HepG2 (cell line): Measurements from ENCODE around the gene GPR162. TPM values are rescaled to one million over a fixed set of nuclear protein-coding genes. Genes with fewer than 3 reads are reported as not detected.

Experiments
- ATAC-seq: fragments of 200-7000 bp; cut with Tn5 transposase; 3 replicates; pipeline ENCODE4 v1.9.1; 2020; ENCODE audit warnings: mild to moderate bottlenecking, moderate library complexity
- BruUV-seq: library from RNA; stranded (reverse); fragments of 400-500 nt; replicated peaks from 2 replicates; lab custom pipeline; 2021; lab: Mats Ljungman, UMichigan
- CTCF ChIA-PET: fragments of 300-600 bp; formaldehyde crosslinking; extraction: SDS; loops from one replicate; lab custom pipeline; 2021; ENCODE audit warnings: low total read pairs, inconsistent platforms, low intra/inter-chr PET ratio; lab: Yijun Ruan, JAX
- POLR2A ChIA-PET: fragments of 350-600 bp; sonication (Branson Sonifier 250); formaldehyde crosslinking; loops from one replicate; lab custom pipeline; 2020; ENCODE audit warnings: antibody characterized with exemption, inconsistent platforms; lab: Yijun Ruan, JAX
- DNase-seq: peaks from one replicate; pipeline ENCODE4 v3.0.0-alpha.2; 2015; ENCODE audit warnings: low spot score
- FAIRE-seq: peaks from 3 replicates; lab custom pipeline; 2011; peaks lifted over from hg19 to GRCh38; lab: Jason Lieb, UNC
- H2AFZ ChIP-seq: one replicate; pipeline ENCODE4 v1.6.1; 2011; ENCODE audit warnings: low read length, inconsistent platforms
- H3K27ac ChIP-seq: fragments of 300-600 bp; 3 replicates; pipeline ENCODE4 v1.8.0; 2011; ENCODE audit warnings: mixed run types, mild to moderate bottlenecking, mixed read lengths, low read length, inconsistent platforms; ENCODE audit not compliant: insufficient read depth; ENCODE audit errors: extremely low read length
- H3K27me3 ChIP-seq, 2 experiments: fragments of 200-600 bp in 1 of 2; 2 replicates in 1 of 2; 3 replicates in 1 of 2; pipeline versions ENCODE4 v1.6.0 to v1.8.0; 2011; ENCODE audit warnings: low read length in 2 of 2, mild to moderate bottlenecking in 2 of 2, moderate library complexity in 2 of 2, inconsistent platforms in 1 of 2; ENCODE audit not compliant: insufficient read depth in 2 of 2, control insufficient read depth in 1 of 2
- H3K36me3 ChIP-seq, 2 experiments: fragments of 200-600 bp in 1 of 2; replicated peaks in 1 of 2; 2 replicates in 1 of 2; 3 replicates in 1 of 2; pipeline versions ENCODE4 v1.5.1 to v1.8.0; 2011; ENCODE audit warnings: low read length in 2 of 2, inconsistent platforms in 1 of 2; ENCODE audit not compliant: insufficient read depth in 2 of 2, control insufficient read depth in 1 of 2
- H3K4me1 ChIP-seq: 2 replicates; pipeline ENCODE4 v1.5.1; 2012; ENCODE audit warnings: low read length, inconsistent platforms; ENCODE audit not compliant: insufficient read depth
- H3K4me2 ChIP-seq: 2 replicates; pipeline ENCODE4 v1.6.0; 2011; ENCODE audit warnings: low read depth, low read length, inconsistent platforms
- H3K4me3 ChIP-seq, 3 experiments: fragments of 200-600 bp in 1 of 3; sonication (generic), shearing (Covaris generic) in 1 of 3; replicated peaks in 1 of 3; 2 replicates each; pipeline ENCODE4 v1.5.1; 2011 to 2016; ENCODE audit warnings: low read length in 3 of 3, inconsistent platforms in 2 of 3, low read depth in 2 of 3, mild to moderate bottlenecking in 2 of 3, control low read depth in 1 of 3, mixed read lengths in 1 of 3; ENCODE audit not compliant: insufficient read depth in 1 of 3
- H3K79me2 ChIP-seq: one replicate; pipeline ENCODE4 v1.6.1; 2011; ENCODE audit warnings: low read length, inconsistent platforms; ENCODE audit not compliant: insufficient read depth
- H3K9ac ChIP-seq: 2 replicates; pipeline ENCODE4 v1.6.0; 2011; ENCODE audit warnings: mild to moderate bottlenecking, low read depth, low read length, inconsistent platforms; ENCODE audit not compliant: insufficient read depth
- H3K9me3 ChIP-seq: 2 replicates; pipeline ENCODE4 v1.5.1; 2012; ENCODE audit warnings: mild to moderate bottlenecking, low read length
- H4K20me1 ChIP-seq: 2 replicates; pipeline ENCODE4 v1.6.0; 2011; ENCODE audit warnings: inconsistent platforms, mild to moderate bottlenecking, low read length, moderate library complexity; ENCODE audit not compliant: insufficient read depth
- GLMP ChIP-seq: sonication (generic); formaldehyde crosslinking; IDR thresholded peaks from 2 replicates; pipeline ENCODE4 v1.9.0; 2021; ENCODE audit warnings: missing genetic modification reagents, mild to moderate bottlenecking, borderline replicate concordance
- HES4 ChIP-seq: sonication (generic); formaldehyde crosslinking; IDR thresholded peaks from 2 replicates; pipeline ENCODE4 v1.9.0; 2021; ENCODE audit warnings: mild to moderate bottlenecking, missing genetic modification reagents, borderline replicate concordance
- NR2F6 ChIP-seq, 2 experiments: IDR thresholded peaks; 2 replicates each; pipeline ENCODE4 v1.6.1; 2016; ENCODE audit warnings: antibody characterized with exemption in 1 of 2, mild to moderate bottlenecking in 1 of 2
- PRDM15 ChIP-seq: sonication (generic); formaldehyde crosslinking; IDR thresholded peaks from 2 replicates; pipeline ENCODE4 v1.4.0; 2020; ENCODE audit warnings: missing genetic modification reagents
- U2AF2 ChIP-seq: fragments of 200-400 bp; formaldehyde crosslinking; IDR thresholded peaks from 2 replicates; pipeline ENCODE4 v1.6.1; 2017; ENCODE audit warnings: low read depth, mild to moderate bottlenecking, low read length
- ZMYM3 ChIP-seq: sonication (generic); formaldehyde crosslinking; IDR thresholded peaks from 2 replicates; pipeline ENCODE4 v1.5.1; 2020; ENCODE audit warnings: mild to moderate bottlenecking, missing genetic modification reagents
- ZNF44 ChIP-seq: sonication (generic); formaldehyde crosslinking; IDR thresholded peaks from 2 replicates; pipeline ENCODE4 v1.5.1; 2020; ENCODE audit warnings: mild to moderate bottlenecking, missing genetic modification reagents
- ZNF563 ChIP-seq: sonication (generic); formaldehyde crosslinking; IDR thresholded peaks from 2 replicates; pipeline ENCODE4 v1.8.0; 2022; ENCODE audit warnings: mild to moderate bottlenecking, moderate library complexity, missing genetic modification reagents
- WGBS: methylation state at CpG from one replicate; pipeline ENCODE4 v1.1.6; 2017; ENCODE audit warnings: low lambda C conversion rate; 5-methylcytosine and 5-hydroxymethylcytosine counted together
- in situ Hi-C: cut with HindIII; loops from 2 replicates; pipeline ENCODE4 v1.10.0; 2017; ENCODE audit warnings: low pct_unique_long_range_greater_than_20kb; ENCODE audit not compliant: extremely low pct_ligation_motif_present
- intact Hi-C: fragments of 100-400 bp; cut with micrococcal nuclease; formaldehyde crosslinking; loops from one replicate; pipeline ENCODE4 v1.10.0; 2022; ENCODE audit not compliant: unreplicated experiment
- polyA plus RNA-seq, 8 experiments: library from polyadenylated mRNA; depleted of rRNA in 3 of 8; stranded (reverse) in 7 of 8; unstranded in 1 of 8; fragments of >200 nt; fragmentation: Illumina TruSeq in 4 of 8; extraction: Trizol in 4 of 8; gene quantifications; 2 replicates each; pipeline versions ENCODE4 v1.2.1 to v1.2.3, GENCODE V29; 2011 to 2016; ENCODE audit warnings: low read depth in 4 of 8, missing spikeins in 1 of 8, mixed read lengths in 1 of 8; ENCODE audit not compliant: insufficient read depth in 1 of 8
- total RNA-seq, 5 experiments: library from RNA; depleted of rRNA; stranded (reverse); fragments of >200 nt; fragmentation: Illumina TruSeq; extraction: Trizol; gene quantifications; 2 replicates each; pipeline ENCODE4 v1.2.3, GENCODE V29; 2016; ENCODE audit warnings: low read depth in 1 of 5

GPR162 gene
- total and polyA plus RNA-seq, 2 of the 13 experiments (the other 11 are each of a cell fraction or from before 2014, with no cell fraction given) = 0.08 TPM; not detected in 1

- Histone ChIP-seq H3K9me3 (no peaks in the 10 kb centered on the region), H4K20me1 (no peaks in the 10 kb centered on the region), H3K4me1 (peaks cover 82% of the 10 kb centered on the region), H3K4me2 (no peak overlapping the region), H3K27me3 (peaks cover 2 to 5% of the 10 kb centered on the region in 2 experiments; a peak in 2 of 5 replicates), H2AFZ (no peak overlapping the region), H3K9ac (no peak overlapping the region)
- no TSS peak for BruUV-seq
- no peak for FAIRE-seq
- ChIA-PET POLR2A (interaction anchor here (3.3 to 5.5 kb wide), 2 partner anchors 11 to 24 kb away, joined by 28 to 59 read pairs; partner anchors contain the start of genes MLF2 and PTMS), CTCF (no interaction called here)
- ATAC-seq = no peak
- 81% methylated on average over 3 of the region's 5 CpGs for WGBS
- in situ Hi-C loops = no loop called here
- TF ChIP-seq NR2F6 (IDR thresholded peaks at IDR 0.05) (no peak), NR2F6 (CRISPR knock-in tag; IDR thresholded peaks at IDR 0.05) (no peak)
- TF ChIP-seq, all 625 proteins: peak for 0
- H3K36me3 ChIP-seq = no peaks in the 10 kb centered on the region
- intact Hi-C loops = no loop called here
- H3K4me3 ChIP-seq = no peak overlapping the region
- DNase-seq = no peak
- no peaks in the 10 kb centered on the region for H3K79me2 ChIP-seq
- no peak overlapping the region for H3K27ac ChIP-seq
Measured at GRCh38 chr12:6777386-6777785, 44.2 kb upstream of the GPR162 start.

GRCh38 chr12:6778217-6778573 is 43.4 kb upstream of the GPR162 start:
- CTCF ChIA-PET = interaction anchor here (2.0 to 2.9 kb wide), 2 partner anchors 25 to 42 kb away, joined by 16 to 54 read pairs; partner anchors contain the start of gene MLF2
- Histone ChIP-seq H3K4me1 (peaks cover 82% of the 10 kb centered on the region), H3K27ac (peak overlapping the region; percentile 16)
- peak; percentile 97 for TF ChIP-seq PRDM15
- TF ChIP-seq ZNF44 (CRISPR knock-in tag) = no peak
- no peak for TF ChIP-seq GLMP
- TF ChIP-seq ZMYM3 = 0 out of 2 replicates have a peak, but pooled peaks have one; percentile 17
- no peak for TF ChIP-seq U2AF2
- 0 out of 2 replicates have a peak, but pooled peaks have one; percentile 15 for TF ChIP-seq ZNF563 (CRISPR knock-in tag)
- TF ChIP-seq HES4 (CRISPR knock-in tag) = peak; percentile 42; the same call in 1 of the 2 replicates
- TF ChIP-seq, all 625 proteins: peak for 4
- in situ Hi-C loops = no loop called here
- peak overlapping the region; percentile 69 for H3K4me2 ChIP-seq
- no TSS peak for BruUV-seq
- no peaks in the 10 kb centered on the region for H4K20me1 ChIP-seq
- H3K9ac ChIP-seq = 0 out of 2 replicates have a peak overlapping the region, but pooled peaks have one; percentile 1
- no peaks in the 10 kb centered on the region for H3K9me3 ChIP-seq
- intact Hi-C loops = loop anchor here (2.0 kb wide), 1 partner anchor 47 kb away; no protein-coding TSS in a partner anchor
- DNase-seq (no peak), FAIRE-seq (no peak), ATAC-seq (peak; percentile 37)
- peaks cover 2 to 13% of the 10 kb centered on the region in 2 experiments; a peak in 2 of 5 replicates for H3K27me3 ChIP-seq
- H2AFZ ChIP-seq = no peak overlapping the region
- no peaks in the 10 kb centered on the region for H3K79me2 ChIP-seq
- H3K4me3 ChIP-seq = peak overlapping the region in 1 of 3 experiments; percentile 47; a peak in 2 of 6 replicates
- H3K36me3 ChIP-seq = no peaks in the 10 kb centered on the region
- WGBS = 70% methylated on average over 14 of the region's 14 CpGs
- POLR2A ChIA-PET = interaction anchor here (0.6 to 5.5 kb wide), 7 partner anchors 9 to 147 kb away, joined by 3 to 59 read pairs (median 5); partner anchors contain the start of genes COPS7A, MLF2, PTMS and ZNF384
